Thymus (tissue), 11 donors: ENCODE data around the gene STARD9. TPM values are rescaled to one million over a fixed set of nuclear protein-coding genes. Genes with fewer than 3 reads are reported as not detected.

Experiments
- DNase-seq, 9 donors: peaks; one replicate each; pipeline ENCODE4 v3.0.0-alpha.2; 2013; ENCODE audit warnings: low spot score in 9 of 9, low read depth in 6 of 9, missing footprints in 1 of 9
- H3K27ac ChIP-seq, 2 donors: one replicate each; pipeline ENCODE4 v1.5.1; 2013; ENCODE audit warnings: control low read depth in 1 of 2, low read depth in 1 of 2, low read length in 1 of 2, mild to moderate bottlenecking in 1 of 2, moderate library complexity in 1 of 2
- H3K27me3 ChIP-seq, 2 donors: one replicate each; pipeline ENCODE4 v1.5.1; 2013; ENCODE audit warnings: low read length in 1 of 2; ENCODE audit not compliant: control insufficient read depth in 2 of 2, insufficient read depth in 1 of 2
- H3K36me3 ChIP-seq, 2 donors: one replicate each; pipeline ENCODE4 v1.5.1; 2013; ENCODE audit warnings: low read length in 1 of 2, mild to moderate bottlenecking in 1 of 2, moderate library complexity in 1 of 2; ENCODE audit not compliant: control insufficient read depth in 2 of 2, insufficient read depth in 2 of 2
- H3K4me1 ChIP-seq, 2 donors: one replicate each; pipeline ENCODE4 v1.5.1; 2013; ENCODE audit warnings: low read length in 2 of 2; ENCODE audit not compliant: control insufficient read depth in 2 of 2, insufficient read depth in 2 of 2
- H3K4me3 ChIP-seq, 2 donors: one replicate each; pipeline ENCODE4 v1.5.1; 2013; ENCODE audit warnings: low read length in 2 of 2, control low read depth in 1 of 2, mild to moderate bottlenecking in 1 of 2
- H3K9me3 ChIP-seq, 2 donors: one replicate each; pipeline ENCODE4 v1.5.1; 2013; ENCODE audit warnings: low read length in 1 of 2, mild to moderate bottlenecking in 1 of 2; ENCODE audit not compliant: control insufficient read depth in 2 of 2, insufficient read depth in 1 of 2
- WGBS: extraction: QIAGEN DNeasy Blood & Tissue Kit; methylation state at CpG from one replicate; pipeline ENCODE4 v1.1.7; 2013; 5-methylcytosine and 5-hydroxymethylcytosine counted together
- polyA plus RNA-seq: library from polyadenylated mRNA; stranded (reverse); fragments of 200-250 nt; gene quantifications from one replicate; pipeline ENCODE4 v1.2.3, GENCODE V29; 2013
- total RNA-seq: library from RNA; stranded (reverse); fragments of 120-200 nt; gene quantifications from one replicate; pipeline ENCODE4 v1.2.4, GENCODE V29; 2013
- donor health status: healthy.

Gene STARD9
- total and polyA plus RNA-seq, 2 donors = 4.4 to 7.8 TPM

DNA sequence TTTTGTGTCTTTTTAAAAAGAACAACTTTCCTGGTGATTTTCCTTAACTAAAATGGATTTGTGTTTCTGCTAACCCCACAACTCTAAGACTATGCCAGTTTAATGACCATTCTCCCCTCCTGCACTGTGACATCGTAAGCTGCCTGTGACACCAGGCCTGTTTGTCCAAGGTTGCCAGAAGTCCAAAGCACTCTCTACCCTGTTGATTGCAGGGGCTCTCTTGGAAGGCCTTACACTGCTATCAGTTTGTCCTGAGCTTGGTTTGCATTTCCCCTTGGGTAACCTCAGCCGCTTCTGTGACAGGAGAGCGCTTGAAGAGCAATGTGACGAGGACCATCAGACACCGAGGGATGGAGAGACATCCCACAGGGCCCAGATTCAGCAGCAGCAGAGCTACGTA is 105.7 kb downstream of the STARD9 start:
- Histone ChIP-seq H3K36me3 (peaks cover 9 to 18% of the 10 kb centered on the region in 2 donors), H3K4me3 (no peak overlapping the region), H3K27ac (no peak overlapping the region), H3K27me3 (no peaks in the 10 kb centered on the region), H3K4me1 (no peaks in the 10 kb centered on the region), H3K9me3 (no peaks in the 10 kb centered on the region)
- DNase-seq = no peak
- 97% methylated on average over 6 of the region's 6 CpGs for WGBS

DNA sequence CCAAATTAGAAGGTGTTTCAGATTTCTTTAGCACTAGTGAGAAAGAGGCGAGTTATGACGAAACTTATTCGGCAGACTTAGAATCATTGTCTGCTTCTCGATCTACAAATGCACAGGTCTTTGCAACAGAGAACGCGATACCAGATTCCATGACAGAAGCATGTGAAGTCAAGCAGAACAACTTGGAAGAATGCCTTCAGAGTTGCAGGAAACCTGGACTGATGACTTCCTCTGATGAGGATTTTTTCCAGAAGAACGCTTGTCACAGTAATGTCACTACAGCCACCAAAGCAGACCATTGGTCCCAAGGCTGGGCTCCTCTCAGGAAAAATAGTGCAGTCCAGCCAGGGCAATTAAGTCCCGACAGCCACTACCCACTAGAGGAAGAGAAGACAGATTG is 110.9 kb downstream of the STARD9 start:
- no peak for DNase-seq
- Histone ChIP-seq H3K36me3 (peaks cover 6 to 18% of the 10 kb centered on the region in 2 donors), H3K9me3 (no peaks in the 10 kb centered on the region), H3K4me1 (peaks cover 0 to 8% of the 10 kb centered on the region in 2 donors), H3K27me3 (no peaks in the 10 kb centered on the region), H3K27ac (no peak overlapping the region), H3K4me3 (no peak overlapping the region)
- 95% methylated on average over 8 of the region's 8 CpGs for WGBS

DNA sequence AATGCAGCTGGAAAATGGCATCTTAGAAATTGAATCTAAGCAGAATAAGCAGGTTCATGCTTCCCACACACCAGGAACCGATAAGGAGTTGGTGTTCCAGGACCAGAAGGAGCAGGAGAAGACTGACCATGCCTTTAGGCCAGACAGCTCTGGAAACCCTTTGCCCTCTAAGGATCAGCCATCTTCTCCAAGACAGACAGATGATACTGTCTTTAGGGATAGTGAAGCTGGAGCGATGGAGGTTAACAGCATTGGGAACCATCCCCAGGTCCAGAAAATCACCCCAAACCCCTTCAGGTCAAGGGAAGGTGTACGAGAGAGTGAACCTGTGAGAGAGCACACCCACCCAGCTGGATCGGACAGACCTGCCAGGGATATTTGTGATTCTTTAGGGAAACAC is 112.3 kb downstream of the STARD9 start:
- H3K4me3 ChIP-seq = no peak overlapping the region
- DNase-seq = no peak
- 97% methylated on average over 4 of the region's 4 CpGs for WGBS
- no peak overlapping the region for H3K27ac ChIP-seq
- H3K36me3 ChIP-seq = peaks cover 3 to 6% of the 10 kb centered on the region in 2 donors
- H3K4me1 ChIP-seq = peaks cover 0 to 11% of the 10 kb centered on the region in 2 donors
- H3K27me3 ChIP-seq = no peaks in the 10 kb centered on the region
- no peaks in the 10 kb centered on the region for H3K9me3 ChIP-seq

DNA sequence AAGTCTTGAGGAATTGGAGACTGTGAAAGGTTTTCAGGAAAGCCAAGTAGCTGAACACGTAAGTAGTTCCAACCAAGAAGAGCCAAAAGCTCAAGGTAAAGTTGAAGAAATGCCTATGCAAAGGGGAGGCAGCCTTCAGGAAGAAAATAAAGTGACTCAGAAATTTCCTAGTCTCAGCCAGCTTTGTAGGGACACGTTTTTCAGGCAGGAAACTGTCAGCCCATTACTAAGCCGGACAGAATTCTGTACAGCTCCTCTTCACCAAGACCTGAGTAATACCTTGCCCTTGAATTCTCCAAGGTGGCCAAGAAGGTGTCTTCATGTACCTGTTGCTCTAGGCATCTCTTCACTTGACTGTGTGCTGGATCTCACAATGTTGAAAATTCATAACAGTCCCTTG is 112.9 kb downstream of the STARD9 start:
- 92% methylated on average over 3 of the region's 3 CpGs for WGBS
- Histone ChIP-seq H3K27ac (no peak overlapping the region), H3K9me3 (no peaks in the 10 kb centered on the region), H3K27me3 (no peaks in the 10 kb centered on the region), H3K36me3 (peaks cover 0 to 5% of the 10 kb centered on the region in 2 donors), H3K4me3 (no peak overlapping the region), H3K4me1 (peaks cover 0 to 11% of the 10 kb centered on the region in 2 donors)
- no peak for DNase-seq

DNA sequence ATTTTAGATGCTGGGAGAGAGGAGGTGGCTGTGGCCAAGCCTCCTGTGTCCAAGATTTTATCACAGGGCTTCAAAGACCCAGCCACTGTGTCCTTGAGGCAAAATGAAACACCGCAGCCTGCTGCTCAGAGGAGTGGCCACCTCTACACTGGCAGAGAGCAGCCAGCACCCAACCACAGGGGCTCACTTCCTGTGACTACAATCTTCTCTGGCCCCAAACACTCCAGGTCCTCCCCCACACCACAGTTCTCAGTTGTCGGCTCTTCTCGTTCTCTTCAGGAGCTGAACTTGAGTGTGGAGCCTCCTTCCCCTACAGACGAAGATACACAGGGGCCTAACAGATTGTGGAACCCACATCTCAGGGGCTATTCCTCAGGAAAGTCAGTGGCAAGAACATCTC is 115.9 kb downstream of the STARD9 start:
- no peaks in the 10 kb centered on the region for H3K36me3 ChIP-seq
- 82% methylated on average over 4 of the region's 4 CpGs for WGBS
- H3K27me3 ChIP-seq = no peaks in the 10 kb centered on the region
- peak in 2 of 9 donors; percentile 13 to 28 for DNase-seq
- no peaks in the 10 kb centered on the region for H3K9me3 ChIP-seq
- H3K27ac ChIP-seq = no peak overlapping the region
- H3K4me3 ChIP-seq = no peak overlapping the region
- peaks cover 0 to 11% of the 10 kb centered on the region in 2 donors for H3K4me1 ChIP-seq

DNA sequence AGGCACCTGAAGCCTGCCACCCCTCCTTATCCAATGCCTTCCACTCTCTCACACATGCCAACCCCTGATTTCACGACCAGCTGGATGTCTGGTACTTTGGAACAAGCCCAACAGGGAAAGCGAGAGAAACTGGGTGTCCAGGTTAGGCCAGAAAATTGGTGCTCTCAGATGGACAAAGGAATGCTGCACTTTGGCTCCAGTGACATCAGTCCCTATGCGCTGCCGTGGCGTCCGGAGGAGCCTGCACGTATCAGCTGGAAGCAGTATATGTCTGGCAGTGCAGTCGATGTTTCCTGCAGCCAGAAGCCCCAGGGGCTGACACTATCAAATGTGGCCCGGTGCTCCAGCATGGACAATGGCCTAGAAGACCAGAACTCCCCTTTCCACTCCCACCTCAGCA is 116.4 kb downstream of the STARD9 start:
- Histone ChIP-seq H3K9me3 (no peaks in the 10 kb centered on the region), H3K4me3 (no peak overlapping the region), H3K27ac (no peak overlapping the region), H3K36me3 (no peaks in the 10 kb centered on the region), H3K4me1 (peaks cover 0 to 11% of the 10 kb centered on the region in 2 donors), H3K27me3 (no peaks in the 10 kb centered on the region)
- 98% methylated on average over 9 of the region's 9 CpGs for WGBS
- no peak for DNase-seq

DNA sequence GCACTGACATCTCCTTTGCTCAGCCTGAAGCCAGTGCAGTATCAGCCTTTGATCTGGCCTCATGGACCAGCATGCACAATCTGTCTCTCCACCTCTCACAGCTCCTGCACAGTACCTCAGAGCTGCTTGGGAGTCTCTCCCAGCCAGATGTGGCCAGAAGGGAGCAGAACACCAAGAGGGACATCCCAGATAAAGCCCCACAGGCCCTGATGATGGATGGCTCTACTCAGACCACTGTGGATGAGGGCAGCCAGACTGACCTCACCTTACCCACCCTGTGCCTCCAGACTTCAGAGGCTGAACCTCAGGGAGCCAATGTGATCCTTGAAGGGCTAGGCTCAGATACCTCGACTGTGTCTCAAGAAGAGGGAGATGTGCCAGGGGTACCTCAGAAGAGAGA is 117.1 kb downstream of the STARD9 start:
- no peak overlapping the region for H3K4me3 ChIP-seq
- no peaks in the 10 kb centered on the region for H3K27me3 ChIP-seq
- DNase-seq = no peak
- no peaks in the 10 kb centered on the region for H3K36me3 ChIP-seq
- peaks cover 0 to 11% of the 10 kb centered on the region in 2 donors for H3K4me1 ChIP-seq
- 100% methylated on average over 1 of the region's 1 CpG for WGBS
- H3K9me3 ChIP-seq = no peaks in the 10 kb centered on the region
- no peak overlapping the region for H3K27ac ChIP-seq

DNA sequence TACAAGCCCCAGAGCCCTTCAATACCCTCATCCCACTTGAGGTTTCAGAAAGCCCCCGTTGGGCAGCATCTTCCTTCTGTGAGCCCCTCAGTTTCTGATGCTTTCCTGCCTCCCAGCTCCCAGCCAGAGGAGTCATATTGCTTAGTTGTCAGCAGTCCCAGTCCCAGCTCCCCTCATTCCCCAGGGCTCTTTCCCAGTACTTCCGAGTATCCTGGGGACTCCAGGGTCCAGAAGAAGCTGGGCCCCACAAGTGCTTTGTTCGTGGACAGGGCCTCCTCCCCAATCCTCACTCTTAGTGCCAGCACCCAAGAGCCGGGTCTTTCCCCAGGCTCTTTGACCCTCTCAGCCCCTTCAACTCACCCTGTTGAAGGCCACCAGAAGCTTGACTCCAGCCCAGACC is 117.6 kb downstream of the STARD9 start:
- Histone ChIP-seq H3K36me3 (no peaks in the 10 kb centered on the region), H3K27ac (no peak overlapping the region), H3K27me3 (no peaks in the 10 kb centered on the region), H3K4me1 (peaks cover 0 to 11% of the 10 kb centered on the region in 2 donors), H3K4me3 (no peak overlapping the region), H3K9me3 (no peaks in the 10 kb centered on the region)
- DNase-seq = no peak
- 97% methylated on average over 4 of the region's 4 CpGs for WGBS

DNA sequence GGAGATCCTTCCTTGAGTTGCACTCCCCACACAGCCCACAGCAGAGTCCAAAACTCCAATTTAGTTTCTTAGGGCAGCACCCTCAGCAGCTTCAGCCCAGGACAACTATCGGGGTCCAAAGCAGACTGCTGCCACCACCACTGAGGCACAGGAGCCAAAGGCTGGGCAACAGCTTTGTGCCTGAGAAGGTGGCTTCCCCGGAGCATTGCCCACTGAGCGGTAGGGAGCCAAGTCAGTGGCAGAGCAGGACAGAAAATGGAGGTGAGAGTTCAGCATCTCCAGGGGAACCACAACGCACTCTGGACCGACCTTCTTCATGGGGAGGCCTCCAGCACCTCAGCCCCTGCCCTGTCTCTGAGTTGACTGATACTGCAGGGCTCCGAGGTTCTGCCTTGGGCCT is 118.1 kb downstream of the STARD9 start:
- no peak overlapping the region for H3K27ac ChIP-seq
- H3K4me1 ChIP-seq = peaks cover 0 to 11% of the 10 kb centered on the region in 2 donors
- DNase-seq = no peak
- no peaks in the 10 kb centered on the region for H3K36me3 ChIP-seq
- WGBS = 98% methylated on average over 6 of the region's 6 CpGs
- H3K27me3 ChIP-seq = no peaks in the 10 kb centered on the region
- H3K9me3 ChIP-seq = no peaks in the 10 kb centered on the region
- no peak overlapping the region for H3K4me3 ChIP-seq

DNA sequence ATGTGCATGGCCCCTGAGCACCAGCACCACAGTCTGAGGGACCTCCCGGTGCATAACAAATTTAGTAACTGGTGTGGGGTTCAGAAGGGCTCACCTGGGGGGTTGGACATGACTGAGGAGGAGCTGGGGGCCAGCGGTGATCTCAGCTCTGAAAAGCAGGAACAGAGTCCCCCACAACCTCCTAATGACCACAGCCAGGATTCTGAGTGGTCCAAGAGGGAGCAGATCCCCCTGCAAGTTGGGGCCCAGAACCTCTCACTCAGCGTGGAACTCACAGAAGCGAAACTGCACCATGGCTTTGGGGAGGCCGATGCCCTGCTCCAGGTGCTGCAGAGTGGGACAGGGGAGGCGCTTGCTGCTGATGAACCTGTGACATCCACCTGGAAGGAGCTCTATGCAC is 118.5 kb downstream of the STARD9 start:
- no peaks in the 10 kb centered on the region for H3K36me3 ChIP-seq
- H3K27ac ChIP-seq = no peak overlapping the region
- peaks cover 0 to 11% of the 10 kb centered on the region in 2 donors for H3K4me1 ChIP-seq
- no peak for DNase-seq
- 96% methylated on average over 6 of the region's 6 CpGs for WGBS
- no peak overlapping the region for H3K4me3 ChIP-seq
- no peaks in the 10 kb centered on the region for H3K9me3 ChIP-seq
- H3K27me3 ChIP-seq = no peaks in the 10 kb centered on the region
